HG02970 (cell line): ENCODE measurements around the gene FLCN.

ENCODE experiments used
- ATAC-seq: cut with Tn5 transposase; IDR thresholded peaks from one replicate; pipeline ENCODE4 v1.9.1; 2021; ENCODE audit warnings: mild to moderate bottlenecking, moderate library complexity, moderate number of reproducible peaks; ENCODE audit not compliant: unreplicated experiment, low FRiP score

FLCN gene

GRCh38 chr17:17170346-17170985 is 66.5 kb downstream of the FLCN start:
- ATAC-seq: no peak

- ATAC-seq: no peak
Measured at GRCh38 chr17:17169396-17169795, 67.6 kb downstream of the FLCN start.

GRCh38 chr17:17168401-17168800 is 68.6 kb downstream of the FLCN start:
- ATAC-seq: no peak

GRCh38 chr17:17167986-17168385 is 69.0 kb downstream of the FLCN start:
- no peak for ATAC-seq

- no peak for ATAC-seq
Measured at GRCh38 chr17:17167356-17167755, 69.6 kb downstream of the FLCN start.

GRCh38 chr17:17166446-17166845 is 70.5 kb downstream of the FLCN start:
- no peak for ATAC-seq

GRCh38 chr17:17165666-17166308 is 71.2 kb downstream of the FLCN start:
- ATAC-seq: no peak

GRCh38 chr17:17164676-17165075 is 72.3 kb downstream of the FLCN start:
- no peak for ATAC-seq

- no peak for ATAC-seq
Measured at GRCh38 chr17:17164156-17164555, 72.8 kb downstream of the FLCN start.
